SIG-M5 treated with dmso at 0.1 percent for 504 hours (cell line): Measurements from ENCODE around the gene HNRNPUL1.
A peak's percentile ranks its signal among the peaks of the same experiment; 100 is the strongest.
"Not testable (repeated sequence)": the region's sequence is repeated elsewhere in the genome, so short reads cannot be mapped to it uniquely, and the experiment has no call there.

ENCODE experiments used
- DNase-seq: peaks from one replicate; lab custom pipeline; 2025; ENCODE audit not compliant: unreplicated experiment; lab: John Stamatoyannopoulos, UW

HNRNPUL1 gene

GRCh38 chr19:41324231-41324702 is 60.1 kb downstream of the HNRNPUL1 start:
- DNase-seq: no peak

- DNase-seq: no peak
Measured at GRCh38 chr19:41324921-41325639, 60.9 kb downstream of the HNRNPUL1 start.

- DNase-seq: no peak
Measured at GRCh38 chr19:41325640-41325946, 61.4 kb downstream of the HNRNPUL1 start.

GRCh38 chr19:41325947-41326706 is 62.0 kb downstream of the HNRNPUL1 start:
- no peak for DNase-seq

DNA sequence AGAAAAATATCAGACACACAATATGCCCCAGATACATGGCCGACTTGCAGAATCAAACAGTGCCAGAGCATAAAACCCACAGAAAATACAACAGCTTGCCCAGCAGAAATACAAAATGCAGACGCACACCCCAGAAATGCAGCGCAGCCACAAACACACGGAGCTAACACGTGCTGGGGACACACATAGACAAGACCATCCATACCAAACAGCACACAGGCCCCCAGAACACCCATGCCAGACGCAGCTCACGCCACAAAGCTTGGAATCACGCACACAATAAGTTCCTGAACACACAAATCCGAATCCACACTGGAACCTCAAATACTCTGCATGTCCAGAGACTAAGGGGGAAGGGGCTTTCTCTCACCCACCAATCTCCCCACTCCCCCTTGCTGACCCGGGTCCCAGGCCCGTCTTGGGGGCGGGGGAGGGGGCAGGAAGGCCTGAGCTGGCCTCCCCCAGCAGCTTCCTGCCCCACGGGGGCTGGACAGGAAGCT is 63.0 kb downstream of the HNRNPUL1 start:
- DNase-seq: no peak

DNA sequence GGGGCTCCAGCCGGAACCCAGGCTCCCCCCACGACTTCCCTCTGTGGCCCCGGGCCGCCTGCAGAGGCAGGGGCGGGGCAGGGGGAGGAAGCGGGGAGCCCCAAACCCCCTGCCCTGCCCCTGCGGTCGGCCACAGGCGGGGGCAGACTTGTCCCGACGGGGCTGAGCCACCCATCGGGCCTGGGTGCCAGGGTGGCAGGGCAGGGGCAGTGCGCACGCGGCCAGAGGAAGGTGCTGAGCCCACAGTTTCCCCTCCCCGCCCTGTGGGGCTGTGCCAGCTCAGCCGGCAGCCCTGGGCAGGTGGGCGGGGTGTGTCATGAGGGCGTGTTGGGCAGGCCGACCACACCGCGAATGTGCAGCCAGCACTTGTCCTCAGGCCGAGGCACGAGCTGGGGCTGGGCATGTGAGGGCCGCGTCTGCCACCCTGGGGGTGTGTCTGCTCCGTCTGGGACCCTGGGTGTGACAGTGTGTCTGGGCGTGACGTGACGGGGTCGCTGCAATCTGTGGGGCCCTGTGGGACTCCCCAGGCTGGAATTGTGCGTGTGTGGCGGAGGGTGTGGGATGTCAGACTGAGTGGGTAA is 63.5 kb downstream of the HNRNPUL1 start:
- DNase-seq: no peak

GRCh38 chr19:41328157-41328841 is 64.1 kb downstream of the HNRNPUL1 start:
- DNase-seq: no peak

DNA sequence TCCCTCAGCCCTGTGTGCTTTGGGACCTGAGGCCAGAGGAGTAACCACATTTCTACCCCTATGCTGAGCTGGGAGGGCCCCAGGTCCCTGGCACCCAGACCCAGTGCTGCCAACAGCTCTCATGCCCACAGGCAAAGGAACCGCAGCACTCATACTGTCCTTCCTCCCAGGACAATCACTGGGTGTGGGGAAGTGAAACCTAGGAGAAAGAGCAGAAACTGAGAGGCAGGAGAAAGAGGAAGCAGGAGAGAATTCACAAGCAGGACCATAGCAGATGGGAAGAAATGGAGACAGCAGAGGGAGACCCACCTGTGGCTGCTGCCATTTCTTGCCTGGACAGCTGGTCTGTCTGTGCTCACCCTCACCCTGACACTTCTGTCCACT is 64.7 kb downstream of the HNRNPUL1 start:
- DNase-seq: peak; percentile 89

- no peak for DNase-seq
Measured at GRCh38 chr19:41330481-41330880, 66.3 kb downstream of the HNRNPUL1 start.

DNA sequence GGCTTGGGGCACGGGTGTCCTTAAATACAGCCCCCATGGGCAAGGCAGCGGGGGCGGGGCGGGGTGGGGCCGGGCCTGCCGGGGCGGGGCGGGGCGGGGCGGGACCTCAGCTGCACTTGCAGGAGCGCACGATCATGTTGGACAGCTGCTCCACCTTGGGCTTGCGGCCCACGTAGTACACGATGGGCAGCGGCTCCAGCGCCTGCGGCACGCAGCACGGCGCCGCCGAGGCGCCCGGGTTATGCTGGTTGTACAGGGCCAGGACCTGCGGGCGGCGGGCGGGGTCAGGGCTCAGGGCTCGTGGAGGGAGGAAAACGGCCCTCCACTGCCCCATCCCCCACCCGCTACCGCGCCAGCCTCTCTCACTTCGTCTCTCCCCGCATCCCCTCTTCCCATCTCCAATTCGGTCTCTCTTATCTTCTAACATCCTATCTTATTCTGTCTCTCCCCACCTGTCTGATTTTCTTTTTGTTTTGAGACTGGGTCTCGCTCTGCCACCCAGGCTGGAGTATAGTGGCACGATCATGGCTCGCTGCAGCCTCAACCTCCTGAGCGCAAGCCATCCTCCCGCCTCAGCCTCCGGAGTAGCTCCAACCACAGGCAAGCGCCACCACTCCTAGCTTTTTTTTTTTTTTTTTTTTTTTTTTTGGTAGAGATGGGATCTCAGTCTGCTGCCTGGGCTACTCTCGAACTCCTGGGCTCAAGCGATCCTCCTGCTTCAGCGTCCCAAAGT is 66.9 kb downstream of the HNRNPUL1 start:
- DNase-seq: no peak

GRCh38 chr19:41332000-41332399 is 67.8 kb downstream of the HNRNPUL1 start:
- DNase-seq: no peak

DNA sequence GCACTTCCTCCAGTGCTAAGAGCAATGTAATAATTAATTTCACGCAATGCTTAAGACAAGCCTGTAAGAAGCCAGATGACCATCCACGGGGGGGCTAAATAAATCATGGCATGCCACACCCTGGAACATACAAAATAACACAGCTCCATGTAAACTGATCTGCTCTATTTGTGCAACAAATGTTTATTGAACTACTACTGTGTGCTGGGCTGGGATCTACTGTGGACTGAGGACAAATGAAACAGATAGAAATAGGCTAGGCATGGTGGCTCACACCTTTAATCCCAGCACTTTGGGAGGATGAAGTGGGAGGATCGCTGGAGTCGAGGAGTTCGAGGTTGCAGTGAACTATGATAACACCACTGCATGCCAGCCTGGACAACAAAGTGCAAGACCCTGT is 68.3 kb downstream of the HNRNPUL1 start:
- no peak for DNase-seq

GRCh38 chr19:41334793-41335192 is 70.6 kb downstream of the HNRNPUL1 start:
- no peak for DNase-seq

DNA sequence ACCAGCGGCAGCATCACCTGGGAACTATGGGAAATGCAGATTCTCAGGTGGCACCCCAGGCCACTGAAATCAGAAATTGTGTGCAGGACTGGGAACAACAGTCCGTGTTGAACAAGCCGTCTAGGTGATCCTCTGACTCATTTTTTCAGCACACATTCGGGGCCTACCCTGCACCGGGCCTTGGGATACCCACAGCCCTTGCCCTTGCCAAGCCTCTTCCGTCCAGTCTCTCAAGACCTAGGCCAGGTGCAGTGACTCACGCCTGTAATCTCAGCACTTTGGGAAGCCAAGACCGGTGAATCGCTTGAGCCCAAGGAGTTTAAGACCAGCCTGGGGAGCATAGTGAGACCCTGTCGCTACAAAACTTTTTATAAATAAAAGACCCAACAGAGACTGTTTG is 71.3 kb downstream of the HNRNPUL1 start:
- DNase-seq: no peak

- no peak for DNase-seq
Measured at GRCh38 chr19:41339936-41340335, 75.8 kb downstream of the HNRNPUL1 start.

- no peak for DNase-seq
Measured at GRCh38 chr19:41341669-41342490, 77.7 kb downstream of the HNRNPUL1 start.

- no peak for DNase-seq
Measured at GRCh38 chr19:41344162-41344561, 80.0 kb downstream of the HNRNPUL1 start.

- not testable (repeated sequence) for DNase-seq
Measured at GRCh38 chr19:41346916-41347315, 82.7 kb downstream of the HNRNPUL1 start.

GRCh38 chr19:41350735-41351338 is 86.7 kb downstream of the HNRNPUL1 start:
- DNase-seq: no peak
